ENCODE data around the gene CHST11.

DNA sequence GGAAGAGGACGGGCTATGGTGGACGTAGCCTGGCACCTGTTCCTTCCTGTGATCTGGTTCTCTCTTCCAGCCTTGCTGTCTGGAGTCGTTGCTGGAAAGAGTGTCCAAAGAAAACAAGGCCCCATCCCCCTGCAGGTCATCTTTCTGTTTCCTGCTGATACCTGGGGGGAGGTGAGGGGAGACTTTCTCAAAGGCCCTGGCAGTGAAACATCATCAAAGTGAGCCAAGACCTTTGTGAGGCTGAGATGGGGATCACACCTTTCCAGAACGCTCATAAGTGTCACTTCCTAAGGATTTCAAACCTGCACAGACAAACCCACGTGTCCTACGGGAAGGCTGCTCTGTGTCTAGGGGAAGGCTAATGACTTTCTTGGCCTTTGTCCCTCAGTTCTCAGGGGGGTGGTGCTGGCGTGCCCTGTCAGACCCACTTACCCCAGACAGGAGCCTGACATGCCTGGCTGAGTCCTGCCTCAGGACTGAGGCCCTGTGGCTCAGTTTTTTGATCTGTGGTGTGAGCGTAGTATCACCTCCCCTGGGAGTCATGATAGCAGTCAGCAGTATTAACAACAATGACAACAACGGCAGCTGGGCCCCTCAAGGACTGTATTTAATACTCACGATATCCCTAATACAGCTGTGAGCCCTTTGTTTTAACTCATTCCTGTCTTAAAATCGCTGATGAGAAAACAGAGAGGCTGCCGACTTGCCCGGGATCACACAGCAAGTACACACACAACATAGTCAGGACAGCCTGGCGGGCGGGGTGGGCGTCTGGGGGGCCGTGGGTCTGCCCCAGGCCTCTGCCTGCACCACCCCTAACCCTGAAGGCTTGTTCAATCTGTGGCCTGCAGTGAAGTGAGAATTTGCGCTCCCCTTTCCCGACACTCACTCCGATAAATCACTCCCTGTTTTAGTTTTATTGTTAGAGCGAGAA, 266.1 kb downstream of the CHST11 start:
- TF ChIP-seq, protein P1, sequence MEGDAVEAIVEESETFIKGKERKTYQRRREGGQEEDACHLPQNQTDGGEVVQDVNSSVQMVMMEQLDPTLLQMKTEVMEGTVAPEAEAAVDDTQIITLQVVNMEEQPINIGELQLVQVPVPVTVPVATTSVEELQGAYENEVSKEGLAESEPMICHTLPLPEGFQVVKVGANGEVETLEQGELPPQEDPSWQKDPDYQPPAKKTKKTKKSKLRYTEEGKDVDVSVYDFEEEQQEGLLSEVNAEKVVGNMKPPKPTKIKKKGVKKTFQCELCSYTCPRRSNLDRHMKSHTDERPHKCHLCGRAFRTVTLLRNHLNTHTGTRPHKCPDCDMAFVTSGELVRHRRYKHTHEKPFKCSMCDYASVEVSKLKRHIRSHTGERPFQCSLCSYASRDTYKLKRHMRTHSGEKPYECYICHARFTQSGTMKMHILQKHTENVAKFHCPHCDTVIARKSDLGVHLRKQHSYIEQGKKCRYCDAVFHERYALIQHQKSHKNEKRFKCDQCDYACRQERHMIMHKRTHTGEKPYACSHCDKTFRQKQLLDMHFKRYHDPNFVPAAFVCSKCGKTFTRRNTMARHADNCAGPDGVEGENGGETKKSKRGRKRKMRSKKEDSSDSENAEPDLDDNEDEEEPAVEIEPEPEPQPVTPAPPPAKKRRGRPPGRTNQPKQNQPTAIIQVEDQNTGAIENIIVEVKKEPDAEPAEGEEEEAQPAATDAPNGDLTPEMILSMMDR (IDR thresholded peaks at IDR 0.05; ENCODE audit: borderline replicate concordance, extremely low read depth, low read length, poor library complexity, severe bottlenecking): no peak
- no peak for TF ChIP-seq EZH2 (IDR thresholded peaks at IDR 0.05; ENCODE audit: borderline replicate concordance, low read depth, low read length, severe bottlenecking)

All from DND-41 (cell line).